Body of pancreas (tissue), 4 donors: ENCODE results near the gene ATP8B2. TPM values are rescaled to one million over a fixed set of nuclear protein-coding genes. Genes with fewer than 3 reads are reported as not detected.
"Not testable (repeated sequence)": the region's sequence is repeated elsewhere in the genome, so short reads cannot be mapped to it uniquely, and the experiment has no call there.

Experiments
- ATAC-seq: fragments of 150-250 bp; one replicate; pipeline ENCODE4 v1.9.1; 2016
- DNase-seq, 4 donors: peaks; one replicate each; pipeline ENCODE4 v3.0.0-alpha.2; 2019
- H3K27ac ChIP-seq, 4 donors: fragments of 200-600 bp; sonication (generic); 1 replicate in 3 of 4; 2 replicates in 1 of 4; pipeline versions ENCODE4 v1.5.1 to v1.6.1; 2016 to 2019; ENCODE audit warnings: mild to moderate bottlenecking in 1 of 4, mixed read lengths in 1 of 4, moderate library complexity in 1 of 4
- H3K27me3 ChIP-seq, 2 donors: fragments of 200-600 bp; sonication (generic); one replicate each; pipeline ENCODE4 v1.6.0; 2016; ENCODE audit warnings: mild to moderate bottlenecking in 1 of 2
- H3K36me3 ChIP-seq, 2 donors: fragments of 200-600 bp; sonication (generic); replicated peaks in 1 of 2; 2 replicates each; pipeline ENCODE4 v1.5.1; 2016; ENCODE audit warnings: low read depth in 2 of 2; ENCODE audit not compliant: insufficient read depth in 1 of 2
- H3K4me1 ChIP-seq: fragments of 200-600 bp; sonication (generic); one replicate; pipeline ENCODE4 v1.6.0; 2016
- H3K4me3 ChIP-seq, 2 donors: fragments of 200-600 bp; sonication (generic); 1 replicate in 1 of 2; 2 replicates in 1 of 2; pipeline ENCODE4 v1.5.1; 2016 to 2019
- H3K9me3 ChIP-seq, 3 donors: fragments of 200-600 bp; sonication (generic); 1 replicate in 2 of 3; 2 replicates in 1 of 3; pipeline ENCODE4 v1.5.1; 2016
- POLR2A ChIP-seq, 3 donors: fragments of 450-650 bp; IDR thresholded peaks; one replicate each; pipeline ENCODE4 v1.6.1; 2016; ENCODE audit warnings: antibody characterized with exemption in 3 of 3, mild to moderate bottlenecking in 2 of 3
- WGBS, 2 donors: methylation state at CpG; one replicate each; pipeline ENCODE4 v1.1.5; 2017; 5-methylcytosine and 5-hydroxymethylcytosine counted together
- intact Hi-C: fragments of 100-400 bp; cut with DNase I; formaldehyde crosslinking; loops from one replicate; pipeline ENCODE4 v1.15.1; 2023
- total RNA-seq, 2 donors: library from RNA; depleted of rRNA; stranded (reverse); fragments of >200 nt; gene quantifications; one replicate each; pipeline ENCODE4 v1.1.0, GENCODE V29; 2016
- TF ChIP-seq, protein P1 (sequence below), 7 experiments: fragments of 450-650 bp in 4 of 7; fragments of 200-600 bp in 3 of 7; sonication (generic) in 3 of 7; IDR thresholded peaks; one replicate each; pipeline ENCODE4 v1.5.1; 2016 to 2019; ENCODE audit warnings: antibody characterized with exemption in 7 of 7

ATP8B2 gene, protein sequence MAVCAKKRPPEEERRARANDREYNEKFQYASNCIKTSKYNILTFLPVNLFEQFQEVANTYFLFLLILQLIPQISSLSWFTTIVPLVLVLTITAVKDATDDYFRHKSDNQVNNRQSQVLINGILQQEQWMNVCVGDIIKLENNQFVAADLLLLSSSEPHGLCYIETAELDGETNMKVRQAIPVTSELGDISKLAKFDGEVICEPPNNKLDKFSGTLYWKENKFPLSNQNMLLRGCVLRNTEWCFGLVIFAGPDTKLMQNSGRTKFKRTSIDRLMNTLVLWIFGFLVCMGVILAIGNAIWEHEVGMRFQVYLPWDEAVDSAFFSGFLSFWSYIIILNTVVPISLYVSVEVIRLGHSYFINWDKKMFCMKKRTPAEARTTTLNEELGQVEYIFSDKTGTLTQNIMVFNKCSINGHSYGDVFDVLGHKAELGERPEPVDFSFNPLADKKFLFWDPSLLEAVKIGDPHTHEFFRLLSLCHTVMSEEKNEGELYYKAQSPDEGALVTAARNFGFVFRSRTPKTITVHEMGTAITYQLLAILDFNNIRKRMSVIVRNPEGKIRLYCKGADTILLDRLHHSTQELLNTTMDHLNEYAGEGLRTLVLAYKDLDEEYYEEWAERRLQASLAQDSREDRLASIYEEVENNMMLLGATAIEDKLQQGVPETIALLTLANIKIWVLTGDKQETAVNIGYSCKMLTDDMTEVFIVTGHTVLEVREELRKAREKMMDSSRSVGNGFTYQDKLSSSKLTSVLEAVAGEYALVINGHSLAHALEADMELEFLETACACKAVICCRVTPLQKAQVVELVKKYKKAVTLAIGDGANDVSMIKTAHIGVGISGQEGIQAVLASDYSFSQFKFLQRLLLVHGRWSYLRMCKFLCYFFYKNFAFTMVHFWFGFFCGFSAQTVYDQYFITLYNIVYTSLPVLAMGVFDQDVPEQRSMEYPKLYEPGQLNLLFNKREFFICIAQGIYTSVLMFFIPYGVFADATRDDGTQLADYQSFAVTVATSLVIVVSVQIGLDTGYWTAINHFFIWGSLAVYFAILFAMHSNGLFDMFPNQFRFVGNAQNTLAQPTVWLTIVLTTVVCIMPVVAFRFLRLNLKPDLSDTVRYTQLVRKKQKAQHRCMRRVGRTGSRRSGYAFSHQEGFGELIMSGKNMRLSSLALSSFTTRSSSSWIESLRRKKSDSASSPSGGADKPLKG
- 10 to 100 TPM; 10.9 to 16.3 TPM for total RNA-seq

DNA sequence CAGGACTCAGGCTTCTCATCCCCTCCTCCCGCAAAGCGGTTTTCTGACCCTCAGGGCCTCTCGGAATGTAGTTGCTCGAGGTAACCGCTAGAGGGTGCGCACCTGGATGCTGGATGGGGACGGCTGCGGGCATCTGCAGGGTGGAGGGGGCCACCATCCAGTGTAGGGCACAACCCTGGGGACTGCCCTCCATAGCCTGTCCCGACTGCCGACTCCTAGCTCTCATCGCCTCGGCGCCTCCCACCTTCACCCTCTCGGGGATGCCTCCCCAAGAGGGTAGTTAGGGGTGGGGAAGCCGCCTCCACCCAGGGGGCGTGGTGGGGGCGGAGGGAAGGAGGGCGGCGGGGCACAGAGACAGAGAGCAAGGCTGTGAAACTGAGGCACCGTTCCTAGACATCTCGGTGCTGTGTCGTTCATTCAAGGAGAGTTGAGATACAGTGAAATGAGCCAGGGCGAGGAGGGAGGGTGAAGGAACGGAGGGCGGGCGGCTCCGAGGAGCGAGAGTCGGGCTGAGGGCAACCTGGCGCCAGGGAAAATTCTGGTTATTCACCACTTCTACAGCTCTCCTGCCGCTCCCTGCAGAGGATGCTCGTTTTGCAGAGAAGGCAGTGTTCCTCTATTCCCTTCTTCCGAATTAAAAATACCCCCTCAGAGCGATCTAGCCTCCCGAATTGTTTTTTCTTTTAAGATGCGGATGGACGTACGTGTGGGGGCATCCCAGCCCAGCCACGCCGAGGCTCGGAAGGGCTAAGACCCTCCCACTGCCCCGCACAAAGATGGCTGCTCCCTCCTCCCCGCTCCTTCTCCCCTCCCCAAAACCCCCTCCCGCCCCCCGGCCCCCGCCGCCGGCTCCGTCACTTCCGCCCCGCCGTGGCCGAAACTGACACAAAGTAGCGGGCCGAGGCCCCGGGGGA is at the start of gene ATP8B2:
Gene ATP8B2 (plus strand): TSS at position 857 of the 914 bp plus-strand sequence. CDS start 2,617 bp downstream, outside the sequence.
- Histone ChIP-seq H3K4me3 (peak within 1 kb of the TSS; percentile 21 to 41), H3K27ac (peak within 1 kb of the TSS; percentile 44 to 61 (median 48)), H3K27me3 (no peaks in the 10 kb centered on the region), H3K9me3 (no peaks in the 10 kb centered on the region), H3K4me1 (peaks cover 52% of the 10 kb centered on the region), H3K36me3 (no peaks in the 10 kb centered on the region)
- WGBS, 2 donors = 1% methylated on average over 33 to 47 of the region's 56 CpGs
- DNase-seq = peak; percentile 73 to 77 (median 76)
- intact Hi-C loops = no loop called here
- peak; percentile 61 for ATAC-seq
- TF ChIP-seq POLR2A (IDR thresholded peaks at IDR 0.05) = no peak
- TF ChIP-seq, protein P1, sequence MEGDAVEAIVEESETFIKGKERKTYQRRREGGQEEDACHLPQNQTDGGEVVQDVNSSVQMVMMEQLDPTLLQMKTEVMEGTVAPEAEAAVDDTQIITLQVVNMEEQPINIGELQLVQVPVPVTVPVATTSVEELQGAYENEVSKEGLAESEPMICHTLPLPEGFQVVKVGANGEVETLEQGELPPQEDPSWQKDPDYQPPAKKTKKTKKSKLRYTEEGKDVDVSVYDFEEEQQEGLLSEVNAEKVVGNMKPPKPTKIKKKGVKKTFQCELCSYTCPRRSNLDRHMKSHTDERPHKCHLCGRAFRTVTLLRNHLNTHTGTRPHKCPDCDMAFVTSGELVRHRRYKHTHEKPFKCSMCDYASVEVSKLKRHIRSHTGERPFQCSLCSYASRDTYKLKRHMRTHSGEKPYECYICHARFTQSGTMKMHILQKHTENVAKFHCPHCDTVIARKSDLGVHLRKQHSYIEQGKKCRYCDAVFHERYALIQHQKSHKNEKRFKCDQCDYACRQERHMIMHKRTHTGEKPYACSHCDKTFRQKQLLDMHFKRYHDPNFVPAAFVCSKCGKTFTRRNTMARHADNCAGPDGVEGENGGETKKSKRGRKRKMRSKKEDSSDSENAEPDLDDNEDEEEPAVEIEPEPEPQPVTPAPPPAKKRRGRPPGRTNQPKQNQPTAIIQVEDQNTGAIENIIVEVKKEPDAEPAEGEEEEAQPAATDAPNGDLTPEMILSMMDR (IDR thresholded peaks at IDR 0.05) = peak; percentile 80 to 87 (median 84)

DNA sequence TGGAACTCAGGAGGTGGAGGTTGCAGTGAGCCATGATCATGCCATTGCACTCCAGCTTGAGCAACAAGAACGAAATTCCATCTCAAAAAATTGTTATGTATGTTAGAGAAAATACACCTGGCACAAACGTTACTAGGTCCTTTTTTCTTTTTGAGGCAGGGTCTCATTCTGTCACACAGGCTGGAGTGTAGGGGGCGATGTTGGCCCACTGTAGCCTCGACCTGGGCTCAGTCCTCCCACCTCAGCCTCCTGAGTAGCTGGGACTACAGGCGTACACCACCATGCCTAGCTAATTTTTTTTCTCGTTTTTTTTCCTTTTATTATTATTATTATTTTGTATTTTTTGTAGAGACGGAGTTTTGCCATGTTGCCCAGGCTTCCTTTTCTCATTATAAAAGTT is 48.5 kb upstream of the ATP8B2 start:
- DNase-seq = no peak
- Histone ChIP-seq H3K36me3 (no peaks in the 10 kb centered on the region), H3K27ac (no peak overlapping the region), H3K9me3 (no peaks in the 10 kb centered on the region), H3K27me3 (no peaks in the 10 kb centered on the region), H3K4me3 (no peak overlapping the region), H3K4me1 (peaks cover 19% of the 10 kb centered on the region)
- intact Hi-C loops = no loop called here
- TF ChIP-seq, protein P1 (IDR thresholded peaks at IDR 0.05) = peak in 1 of 7 experiments; percentile 18
- no peak for TF ChIP-seq POLR2A (IDR thresholded peaks at IDR 0.05)
- no peak for ATAC-seq
- WGBS, 2 donors = 88 to 90% methylated on average over 7 of the region's 7 CpGs

DNA sequence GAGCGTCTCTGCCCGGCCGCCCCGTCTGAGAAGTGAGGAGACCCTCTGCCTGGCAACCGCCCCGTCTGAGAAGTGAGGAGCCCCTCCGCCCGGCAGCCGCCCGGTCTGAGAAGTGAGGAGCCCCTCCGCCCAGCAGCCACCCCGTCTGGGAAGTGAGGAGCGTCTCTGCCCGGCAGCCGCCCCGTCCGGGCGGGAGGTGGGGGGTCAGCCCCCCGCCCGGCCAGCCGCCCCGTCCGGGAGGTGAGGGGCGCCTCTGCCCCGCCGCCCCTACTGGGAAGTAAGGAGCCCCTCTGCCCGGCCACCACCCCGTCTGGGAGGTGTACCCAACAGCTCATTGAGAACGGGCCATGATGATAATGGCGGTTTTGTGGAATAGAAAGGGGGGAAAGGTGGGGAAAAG is 37.7 kb upstream of the ATP8B2 start:
- H3K27me3 ChIP-seq, H3K9me3 ChIP-seq, H3K27ac ChIP-seq, ATAC-seq, H3K36me3 ChIP-seq, H3K4me3 ChIP-seq, DNase-seq, intact Hi-C loops, H3K4me1 ChIP-seq: not testable (repeated sequence)
- WGBS, 2 donors = 60 to 70% methylated on average over 2 of the region's 30 CpGs

- 53 to 64% methylated on average over 3 of the region's 3 CpGs for WGBS, 2 donors
- intact Hi-C loops = no loop called here
Observed at GRCh38 chr1:154288661-154289060, 36.7 kb upstream of the ATP8B2 start.

More at GRCh38 chr1:154288661-154289060, 36.7 kb upstream of the ATP8B2 start:
- Histone ChIP-seq H3K27ac (no peak overlapping the region), H3K27me3 (no peaks in the 10 kb centered on the region), H3K9me3 (no peaks in the 10 kb centered on the region), H3K4me3 (no peak overlapping the region), H3K36me3 (no peaks in the 10 kb centered on the region), H3K4me1 (no peaks in the 10 kb centered on the region)
- TF ChIP-seq POLR2A (IDR thresholded peaks at IDR 0.05) = no peak
- TF ChIP-seq, protein P1 (IDR thresholded peaks at IDR 0.05) = no peak
- ATAC-seq (no peak), DNase-seq (no peak)
